Uterus (tissue), 2 donors: ENCODE data around the gene ALDH1A3.

Experiments used
- POLR2A ChIP-seq, 2 donors: fragments of 450-650 bp; IDR thresholded peaks; one replicate each; pipeline ENCODE4 v1.6.1; 2016; ENCODE audit warnings: antibody characterized with exemption in 2 of 2, mild to moderate bottlenecking in 1 of 2, moderate library complexity in 1 of 2
- TF ChIP-seq, protein P1 (sequence below), 4 experiments: fragments of 200-600 bp in 2 of 4; fragments of 450-650 bp in 2 of 4; sonication (generic) in 2 of 4; IDR thresholded peaks; one replicate each; pipeline ENCODE4 v1.5.1; 2016 to 2019; ENCODE audit warnings: antibody characterized with exemption in 4 of 4, mild to moderate bottlenecking in 2 of 4, moderate library complexity in 1 of 4

DNA sequence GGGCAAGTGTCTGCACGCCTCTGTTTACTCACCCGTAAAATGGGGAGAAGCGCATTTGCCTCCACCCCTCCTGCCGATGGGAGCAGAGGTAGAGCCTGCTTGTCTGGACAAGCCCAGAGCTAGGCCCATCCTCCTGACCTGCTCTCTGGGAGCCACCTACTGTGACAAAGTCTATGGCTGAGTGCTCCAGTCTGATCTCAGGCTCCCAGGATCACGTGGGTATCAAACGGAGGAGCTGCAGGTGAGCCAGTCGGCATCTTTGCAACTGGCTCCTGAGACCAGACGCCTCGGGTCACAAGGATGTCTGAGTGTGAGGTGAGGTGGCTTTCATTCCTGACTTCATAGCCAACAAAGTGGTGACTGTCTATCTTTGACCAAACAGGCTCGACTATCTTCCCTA lies 2.1 kb upstream of the ALDH1A3 start:
- TF ChIP-seq, protein P1, sequence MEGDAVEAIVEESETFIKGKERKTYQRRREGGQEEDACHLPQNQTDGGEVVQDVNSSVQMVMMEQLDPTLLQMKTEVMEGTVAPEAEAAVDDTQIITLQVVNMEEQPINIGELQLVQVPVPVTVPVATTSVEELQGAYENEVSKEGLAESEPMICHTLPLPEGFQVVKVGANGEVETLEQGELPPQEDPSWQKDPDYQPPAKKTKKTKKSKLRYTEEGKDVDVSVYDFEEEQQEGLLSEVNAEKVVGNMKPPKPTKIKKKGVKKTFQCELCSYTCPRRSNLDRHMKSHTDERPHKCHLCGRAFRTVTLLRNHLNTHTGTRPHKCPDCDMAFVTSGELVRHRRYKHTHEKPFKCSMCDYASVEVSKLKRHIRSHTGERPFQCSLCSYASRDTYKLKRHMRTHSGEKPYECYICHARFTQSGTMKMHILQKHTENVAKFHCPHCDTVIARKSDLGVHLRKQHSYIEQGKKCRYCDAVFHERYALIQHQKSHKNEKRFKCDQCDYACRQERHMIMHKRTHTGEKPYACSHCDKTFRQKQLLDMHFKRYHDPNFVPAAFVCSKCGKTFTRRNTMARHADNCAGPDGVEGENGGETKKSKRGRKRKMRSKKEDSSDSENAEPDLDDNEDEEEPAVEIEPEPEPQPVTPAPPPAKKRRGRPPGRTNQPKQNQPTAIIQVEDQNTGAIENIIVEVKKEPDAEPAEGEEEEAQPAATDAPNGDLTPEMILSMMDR (IDR thresholded peaks at IDR 0.05): no peak
- TF ChIP-seq POLR2A (IDR thresholded peaks at IDR 0.05): no peak
